GM18951 (cell line): ENCODE measurements around the gene TRAPPC2.

Experiments
- POLR2A ChIP-seq: IDR thresholded peaks from 4 replicates; pipeline ENCODE4 v1.6.1; 2011; ENCODE audit warnings: mild to moderate bottlenecking; ENCODE audit not compliant: insufficient read length, insufficient read depth; ENCODE audit errors: extremely low read depth
- in situ Hi-C: fragments of 300-500 bp; cut with MboI; formaldehyde crosslinking; loops from one replicate; pipeline ENCODE4 v1.12.0; 2022; ENCODE audit warnings: low sequenced_read_pairs, mixed read lengths, inconsistent platforms; ENCODE audit not compliant: unreplicated experiment

The TRAPPC2 gene

DNA sequence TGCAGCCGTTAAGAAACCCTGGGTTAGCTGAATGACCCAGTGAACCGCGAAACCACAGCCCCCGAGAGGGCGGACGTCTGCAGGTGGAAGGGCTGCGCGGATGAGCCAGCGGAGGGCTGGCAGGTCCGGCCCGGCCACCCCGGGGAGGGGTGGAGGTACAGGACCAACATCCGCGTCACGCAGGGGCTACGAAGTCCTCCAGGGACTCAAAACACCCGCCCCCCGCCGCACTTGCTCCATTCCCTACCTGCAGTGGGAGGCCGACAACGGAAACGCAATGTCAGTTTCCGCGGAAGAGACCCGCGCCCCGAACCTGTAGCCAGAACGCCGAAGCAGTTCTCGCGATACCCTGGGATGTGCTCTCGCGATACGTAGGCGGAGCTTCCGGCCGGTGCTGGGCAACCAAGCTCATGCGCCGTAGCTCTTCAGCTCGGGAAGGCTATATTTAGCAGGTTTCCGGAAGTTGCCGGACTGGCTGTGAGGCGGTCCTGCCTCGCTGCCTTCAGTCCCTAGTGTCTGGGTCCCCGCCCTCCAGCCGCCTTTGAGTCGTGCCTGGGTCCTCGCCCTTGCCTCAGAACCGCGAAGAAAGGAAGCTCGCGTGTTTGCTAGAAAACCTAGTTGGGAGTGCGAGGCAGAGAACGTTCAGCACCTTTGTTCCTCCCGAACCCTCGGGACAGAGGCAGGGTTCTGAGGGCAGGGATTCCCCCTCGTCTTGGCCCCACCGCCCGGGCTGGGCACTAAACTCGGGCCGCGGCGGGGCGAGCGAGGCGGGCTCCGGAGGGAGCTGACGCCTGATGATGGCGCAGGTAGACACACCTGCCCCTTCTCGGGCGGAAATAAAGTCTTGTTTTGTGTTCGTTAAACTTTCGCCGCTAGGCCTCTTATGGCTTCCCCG lies at the start of gene TRAPPC2, which contains the start of gene OFD1:
TSS of gene TRAPPC2 (minus strand) at position 343 of the 895 bp plus-strand sequence. CDS start 14,657 bp downstream, outside the sequence.
TSS of gene OFD1 (plus strand) at position 471 of the 895 bp plus-strand sequence. CDS start at position 795, 324 bp downstream.
- in situ Hi-C loops: no loop called here
- TF ChIP-seq POLR2A: peak; percentile 84

DNA sequence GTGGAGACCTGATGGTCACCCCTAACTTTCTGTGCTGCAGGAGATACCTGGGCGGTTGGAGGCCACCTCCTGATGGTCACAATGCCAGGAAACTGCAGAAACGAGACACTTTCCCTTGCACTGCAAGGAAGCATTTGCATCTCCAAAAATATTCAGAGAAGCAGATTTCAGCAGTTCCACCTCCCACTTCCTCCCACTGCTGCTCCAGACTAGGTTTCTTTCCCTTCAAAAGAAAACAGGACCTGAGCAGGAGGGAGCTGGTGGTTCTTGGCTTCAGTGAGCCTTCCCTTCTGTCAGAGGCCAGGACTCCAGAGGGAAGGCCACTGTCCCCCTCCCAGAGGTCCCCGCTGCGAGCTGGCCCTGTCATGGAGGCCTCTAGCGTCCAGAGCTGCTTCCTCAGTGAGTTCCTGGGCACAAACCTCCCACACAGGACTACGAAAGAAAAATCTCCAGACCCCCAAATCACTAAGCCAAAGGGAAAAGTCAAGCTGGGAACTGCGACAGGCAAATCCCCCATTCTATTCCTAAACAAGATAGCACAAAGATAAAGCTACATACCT lies 46.5 kb upstream of the TRAPPC2 start:
- TF ChIP-seq POLR2A: no peak
- in situ Hi-C loops: no loop called here

DNA sequence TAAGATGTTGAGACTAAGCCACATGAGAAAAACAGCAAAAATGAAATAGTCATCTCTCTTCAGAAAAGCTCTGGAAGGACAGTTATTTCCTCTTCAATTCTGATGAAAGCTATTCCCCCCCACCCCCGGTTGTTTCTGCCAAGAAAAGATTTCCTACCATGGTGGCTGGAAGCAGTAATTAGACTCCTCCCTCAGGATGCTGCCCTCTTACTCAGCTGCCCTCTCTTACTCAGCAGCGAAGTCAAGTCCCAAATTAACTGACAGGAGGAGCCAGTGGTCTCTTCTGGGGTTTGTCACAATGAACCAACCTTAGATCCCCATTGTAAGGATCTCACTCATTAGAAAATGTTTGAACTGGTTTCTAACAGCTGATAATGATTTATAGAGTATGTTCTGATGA lies 44.5 kb upstream of the TRAPPC2 start:
- no peak for TF ChIP-seq POLR2A
- in situ Hi-C loops: no loop called here

DNA sequence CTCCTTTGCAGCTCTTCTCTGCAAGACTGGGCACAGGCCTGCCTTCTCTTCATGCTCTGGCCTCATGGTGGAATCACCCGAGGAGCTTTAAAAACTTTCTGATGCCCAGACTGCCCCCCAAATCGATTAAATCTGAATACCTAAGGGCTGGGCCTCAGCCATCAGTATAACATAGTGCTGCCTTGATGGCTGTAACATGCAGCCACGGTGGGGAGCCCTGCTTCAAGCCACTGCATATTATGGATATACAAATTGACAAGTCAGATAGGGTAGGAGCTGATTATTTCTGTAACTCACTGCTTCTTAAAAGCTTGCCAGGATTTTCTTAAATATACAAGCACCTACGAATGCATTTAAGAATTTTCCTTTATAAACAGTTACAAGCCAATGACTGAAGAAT lies 42.0 kb upstream of the TRAPPC2 start:
- TF ChIP-seq POLR2A: no peak

DNA sequence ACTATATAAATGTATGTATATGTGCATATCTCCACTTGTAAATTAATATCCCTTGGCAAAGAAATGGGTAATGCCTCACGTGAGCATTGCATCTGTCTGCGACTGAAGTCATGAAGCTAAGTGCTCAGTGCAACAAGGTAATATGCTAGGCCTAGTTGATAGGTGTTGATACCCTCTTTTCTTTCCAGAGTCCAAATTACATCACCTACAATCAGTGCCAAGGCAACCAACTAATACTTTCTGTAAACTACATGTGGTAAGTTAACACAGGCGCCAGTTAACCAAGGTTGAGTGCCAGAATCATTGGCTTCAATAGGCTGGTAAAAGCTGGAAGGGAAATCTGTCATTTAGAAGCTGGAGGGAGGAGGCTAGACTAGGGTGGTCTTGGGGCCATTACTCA lies 41.4 kb upstream of the TRAPPC2 start:
- in situ Hi-C loops: no loop called here
- no peak for TF ChIP-seq POLR2A

More for the DNA sequence above, 42.0 kb upstream of the TRAPPC2 start:
- in situ Hi-C loops: no loop called here

DNA sequence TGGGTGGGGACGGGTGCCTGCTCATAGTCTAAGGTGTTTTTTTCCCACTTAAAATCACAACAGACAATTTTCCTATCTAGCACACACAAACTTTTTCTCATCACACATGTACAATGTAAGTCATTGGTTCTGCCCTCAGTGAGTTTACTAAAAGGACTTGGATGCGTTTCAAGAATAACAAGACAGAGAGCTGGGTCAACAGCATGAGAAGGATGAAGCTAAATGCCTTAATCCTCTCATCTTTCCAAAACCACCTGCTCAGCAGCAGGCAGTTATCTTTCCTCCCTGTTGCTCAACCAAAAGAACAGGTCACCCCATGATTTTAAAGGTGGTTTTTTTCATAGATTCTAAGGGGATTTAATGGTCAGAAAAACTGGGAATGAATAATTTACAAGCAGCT lies 40.3 kb upstream of the TRAPPC2 start:
- TF ChIP-seq POLR2A: no peak
- in situ Hi-C loops: no loop called here

DNA sequence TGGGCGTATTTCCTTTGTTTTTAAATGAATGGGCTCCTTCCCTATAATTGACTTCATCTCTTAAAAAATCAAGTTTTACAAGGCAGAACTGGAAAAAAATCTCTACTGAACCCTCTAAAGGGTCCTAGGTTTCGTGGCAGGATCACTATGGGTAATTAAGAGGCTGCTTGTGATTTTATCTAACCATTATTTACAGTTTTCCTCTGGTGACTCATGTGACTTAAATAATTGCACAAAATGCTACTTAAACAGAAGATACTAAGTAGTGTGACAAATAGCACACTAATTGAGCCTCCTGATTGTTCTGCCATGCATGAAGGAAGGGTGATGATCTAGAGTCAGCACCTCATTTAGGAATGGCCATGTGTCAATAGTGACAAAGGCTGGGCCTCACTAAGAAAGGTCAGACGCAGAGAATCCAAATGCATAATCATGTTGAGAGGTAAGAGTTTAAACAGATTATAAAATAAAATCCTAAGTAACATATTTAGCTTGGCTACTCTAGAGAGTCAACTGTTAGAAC lies 35.7 kb upstream of the TRAPPC2 start:
- TF ChIP-seq POLR2A: no peak
- in situ Hi-C loops: no loop called here

DNA sequence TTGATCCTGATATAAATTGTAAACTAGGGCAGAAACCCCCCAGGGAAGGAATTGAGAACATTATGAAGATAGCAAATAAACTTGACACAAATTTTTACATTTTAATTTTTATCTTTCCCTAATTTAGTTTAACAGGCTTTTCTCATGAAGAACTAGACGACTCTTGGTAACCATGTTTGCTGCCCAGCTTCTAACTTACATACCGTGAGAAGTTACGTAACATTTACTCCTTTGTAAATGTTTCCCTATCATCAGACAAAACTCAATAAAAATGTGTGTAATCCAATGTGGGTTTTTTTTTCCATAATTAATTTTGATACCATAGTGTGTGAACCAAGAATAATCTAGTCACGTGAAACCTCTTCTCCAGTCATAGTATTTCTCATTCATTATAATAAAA lies 34.5 kb upstream of the TRAPPC2 start:
- TF ChIP-seq POLR2A: no peak
- in situ Hi-C loops: loop anchor here (10.0 kb wide), 1 partner anchor 256 kb away; the partner anchor contains the start of gene GEMIN8

DNA sequence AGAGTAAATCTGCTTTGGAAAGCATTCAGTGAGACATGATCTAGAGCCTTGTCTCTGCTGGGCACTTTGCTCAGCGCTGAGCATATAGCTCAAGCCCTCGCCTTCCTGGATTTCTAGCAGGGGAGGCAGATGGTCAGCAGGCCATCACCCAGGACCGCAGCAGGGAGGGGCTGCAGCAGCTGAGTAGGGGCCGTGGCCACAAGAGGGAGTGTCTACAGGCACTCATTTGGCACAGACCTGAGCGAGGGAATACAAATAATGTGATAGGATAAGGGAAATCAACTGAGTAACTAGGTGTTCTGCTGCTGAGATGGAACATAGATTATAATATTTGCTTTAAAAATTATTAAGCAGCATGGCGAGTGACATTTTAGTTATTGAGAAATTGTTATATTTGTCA lies 30.3 kb upstream of the TRAPPC2 start:
- TF ChIP-seq POLR2A: no peak
- in situ Hi-C loops: loop anchor here (10.0 kb wide), 1 partner anchor 260 kb away; the partner anchor contains the start of gene GEMIN8

DNA sequence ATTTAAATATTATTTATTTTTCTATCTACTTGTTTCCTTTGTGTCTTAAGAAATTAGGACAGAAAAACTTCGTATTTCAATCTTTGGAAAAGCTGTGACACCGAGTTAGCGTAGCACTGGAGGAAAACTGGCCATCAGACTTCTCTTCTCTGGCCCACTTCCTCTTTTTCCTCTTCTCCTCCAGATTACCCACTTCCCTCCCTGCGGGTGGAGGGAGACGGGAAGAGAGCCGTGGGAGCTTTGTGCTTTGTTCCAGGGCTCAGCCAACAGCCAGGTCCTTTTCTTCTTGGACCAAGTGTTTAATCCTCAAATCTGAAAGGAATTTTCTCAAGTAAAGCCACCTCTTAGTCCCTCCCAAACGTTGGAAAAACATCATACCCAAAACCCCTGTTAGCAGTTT lies 29.9 kb upstream of the TRAPPC2 start:
- in situ Hi-C loops: loop anchor here (10.0 kb wide), 1 partner anchor 261 kb away; the partner anchor contains the start of gene GEMIN8

DNA sequence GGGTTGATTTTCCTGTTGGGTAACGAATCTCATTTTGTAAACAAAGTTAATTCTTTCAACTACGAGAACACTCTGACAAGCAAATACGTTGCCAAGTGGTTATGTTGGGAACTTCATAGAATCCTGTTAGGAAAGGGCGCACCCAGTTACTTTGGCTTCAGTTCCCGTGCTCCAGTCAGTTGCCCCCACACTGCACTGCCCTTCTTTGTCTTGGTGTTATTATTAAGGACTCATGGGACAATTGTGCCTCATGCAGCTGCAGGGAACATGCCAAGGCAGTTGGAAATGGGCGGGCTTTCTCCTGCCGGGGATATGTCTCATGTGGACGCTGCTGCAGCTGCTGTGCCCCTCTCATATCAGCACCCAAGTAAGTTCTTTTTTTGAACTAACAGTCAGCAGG lies 29.1 kb upstream of the TRAPPC2 start:
- no peak for TF ChIP-seq POLR2A
- in situ Hi-C loops: loop anchor here (10.0 kb wide), 1 partner anchor 261 kb away; the partner anchor contains the start of gene GEMIN8

More for the DNA sequence above, 29.9 kb upstream of the TRAPPC2 start:
- TF ChIP-seq POLR2A: no peak

DNA sequence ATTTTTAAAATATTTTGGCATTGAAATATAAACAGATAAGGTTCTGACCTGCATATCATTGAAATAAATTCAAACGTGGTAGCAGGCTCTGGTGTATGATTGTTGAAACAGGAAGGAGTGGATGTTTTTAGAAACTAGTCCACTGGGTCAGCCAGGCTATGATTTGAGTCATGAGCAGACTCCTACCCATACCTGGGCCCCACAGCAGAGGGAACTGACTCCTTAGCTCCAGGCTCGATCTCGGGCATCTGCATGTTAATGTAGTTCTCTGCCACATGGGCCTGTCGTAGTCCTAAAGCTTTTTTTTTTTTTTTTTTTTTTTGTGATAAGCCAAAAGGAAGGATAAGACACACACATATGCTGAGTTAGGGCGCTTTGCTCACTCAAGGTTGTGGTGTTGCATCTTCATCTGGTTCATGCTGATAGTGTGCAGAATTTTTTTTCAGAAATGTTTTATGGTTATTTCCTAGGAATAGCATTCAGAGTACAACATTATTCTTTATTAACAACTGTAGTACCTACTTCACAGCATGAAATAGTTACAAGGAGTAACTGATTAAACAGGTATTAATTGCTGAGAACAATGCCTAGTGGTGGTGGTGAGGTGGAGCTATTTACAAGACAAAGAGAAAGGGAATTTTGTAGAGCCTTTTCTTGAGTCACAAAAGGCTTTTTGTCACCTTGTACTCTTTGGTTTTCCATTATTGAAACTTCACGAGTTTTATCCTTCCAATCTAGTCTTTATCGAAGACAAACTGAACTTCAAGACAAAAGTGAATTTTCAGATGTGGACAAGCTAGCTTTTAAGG lies 27.4 kb upstream of the TRAPPC2 start:
- in situ Hi-C loops: loop anchor here (10.0 kb wide), 1 partner anchor 263 kb away; the partner anchor contains the start of gene GEMIN8
- no peak for TF ChIP-seq POLR2A
